ENCODE data around the gene ARRB1.

The ARRB1 gene

GRCh38 chr11:75301601-75302345 lies 49.7 kb downstream of the ARRB1 start:
- DNase-seq (ENCODE audit: low read depth in 2 of 2): no peak

GRCh38 chr11:75301131-75301530 lies 50.3 kb downstream of the ARRB1 start:
- DNase-seq (ENCODE audit: low read depth in 2 of 2): no peak

GRCh38 chr11:75298976-75299260 lies 52.5 kb downstream of the ARRB1 start:
- no peak for DNase-seq (ENCODE audit: low read depth in 2 of 2)

GRCh38 chr11:75298191-75298975 lies 53.1 kb downstream of the ARRB1 start:
- DNase-seq (ENCODE audit: low read depth in 2 of 2): no peak

DNA sequence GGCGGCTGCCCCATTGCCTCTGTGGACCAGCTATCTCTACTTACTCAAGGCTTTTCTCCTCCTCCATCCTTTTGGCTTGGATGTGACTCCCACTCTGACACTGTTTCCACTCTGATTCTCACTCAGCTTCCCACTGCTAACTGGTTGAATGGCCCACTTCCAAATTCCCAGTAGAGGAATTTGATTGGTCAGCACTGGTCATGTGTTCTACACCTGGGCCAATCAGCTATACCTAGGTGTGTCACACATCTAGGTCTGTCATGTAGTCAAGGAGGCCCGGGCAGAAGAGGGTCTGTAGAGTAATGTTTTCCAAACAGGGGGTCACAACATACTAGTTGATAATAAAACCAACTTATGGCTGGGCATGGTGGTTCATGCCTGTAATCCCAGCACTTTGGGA lies 57.6 kb downstream of the ARRB1 start:
- DNase-seq (ENCODE audit: low read depth in 2 of 2): no peak

DNA sequence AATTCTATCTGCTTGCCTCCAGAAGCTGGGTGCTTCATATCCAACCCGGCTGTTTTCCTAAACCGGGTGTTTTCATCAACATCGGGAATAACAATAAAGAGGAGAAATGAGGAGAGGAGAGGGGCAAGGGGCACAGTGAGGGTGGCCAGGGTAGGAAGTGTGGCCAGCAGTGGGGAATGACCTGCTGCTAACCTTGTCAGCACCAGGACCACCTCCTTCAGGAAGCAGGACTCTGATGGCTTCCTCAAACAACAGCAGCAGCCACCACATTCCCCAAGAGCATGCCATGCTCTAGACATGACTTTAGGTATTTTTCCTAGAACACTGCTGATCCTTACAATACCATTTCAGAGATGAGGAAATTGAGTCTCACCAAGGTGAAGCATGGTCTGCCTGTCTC lies 58.5 kb downstream of the ARRB1 start:
- no peak for DNase-seq (ENCODE audit: low read depth in 2 of 2)

DNA sequence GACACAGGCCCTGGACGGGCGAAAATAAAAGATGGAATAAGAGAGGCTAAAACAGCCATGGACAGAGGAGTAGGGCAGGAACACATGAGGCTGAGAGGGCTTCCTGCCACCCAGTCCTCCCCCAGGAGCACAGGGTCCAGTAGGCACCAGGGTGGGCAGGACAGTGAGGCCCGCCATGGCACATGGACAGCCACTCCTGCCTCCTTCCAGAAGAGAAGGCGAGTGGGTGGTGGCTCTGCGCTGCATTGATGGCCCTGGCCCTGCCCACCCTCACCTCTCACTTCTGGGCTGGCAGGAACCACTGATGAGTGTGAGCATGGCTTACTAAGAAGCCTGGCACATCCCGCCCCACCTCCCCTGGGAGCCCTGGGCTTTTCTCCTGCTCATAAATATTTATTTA lies 59.7 kb downstream of the ARRB1 start:
- DNase-seq (ENCODE audit: low read depth in 2 of 2): no peak

GRCh38 chr11:75289919-75290318 lies 61.5 kb downstream of the ARRB1 start:
- DNase-seq (ENCODE audit: low read depth in 2 of 2): no peak

DNA sequence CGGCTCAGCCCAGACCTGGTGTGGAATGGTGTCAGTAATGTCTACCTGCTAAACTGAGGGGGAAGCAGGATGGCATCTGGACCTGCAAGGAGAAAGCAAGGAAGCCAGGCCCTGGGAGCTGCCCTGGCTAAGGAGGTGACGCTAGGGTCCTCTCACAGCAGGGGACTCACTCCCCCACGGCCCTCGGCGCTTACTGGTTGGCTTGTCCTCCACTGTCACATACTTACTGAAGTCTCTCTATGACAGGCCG lies 62.0 kb downstream of the ARRB1 start:
- no peak for DNase-seq (ENCODE audit: low read depth in 2 of 2)

GRCh38 chr11:75287579-75287978 lies 63.9 kb downstream of the ARRB1 start:
- no peak for DNase-seq (ENCODE audit: low read depth in 2 of 2)

DNA sequence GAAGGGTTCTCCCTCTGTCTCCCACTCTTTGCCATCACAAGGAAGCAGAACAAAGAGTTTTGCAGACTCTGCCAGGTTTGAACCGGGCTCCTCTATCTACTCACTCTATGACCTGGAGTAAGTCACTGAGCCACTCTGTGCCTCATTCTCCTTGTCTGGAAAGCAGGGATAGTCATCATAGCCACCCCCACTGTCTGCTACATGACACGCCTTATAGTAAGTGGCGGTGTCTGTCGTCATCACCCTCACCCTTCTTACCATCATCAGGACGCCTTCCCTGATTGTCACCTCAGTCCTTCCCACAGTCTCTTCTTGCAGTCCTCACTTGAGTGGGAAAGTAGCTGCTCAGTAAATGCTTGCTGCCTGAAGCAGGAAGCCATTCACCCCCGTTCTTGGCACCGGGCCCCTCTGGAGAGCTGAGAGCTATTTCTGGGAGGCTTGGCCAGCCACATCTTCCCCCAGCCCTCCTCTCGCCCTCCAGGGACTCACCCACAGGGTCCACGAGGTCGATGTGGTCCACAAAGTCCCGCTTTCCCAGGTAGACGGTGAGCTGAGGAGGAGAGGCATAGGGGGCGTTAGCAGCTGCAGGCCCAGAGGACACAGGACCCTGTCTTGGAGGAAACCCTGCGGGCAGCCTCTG lies 64.5 kb downstream of the ARRB1 start:
- no peak for DNase-seq (ENCODE audit: low read depth in 2 of 2)

GRCh38 chr11:75285776-75286360 lies 65.6 kb downstream of the ARRB1 start:
- DNase-seq (ENCODE audit: low read depth in 2 of 2): no peak

DNA sequence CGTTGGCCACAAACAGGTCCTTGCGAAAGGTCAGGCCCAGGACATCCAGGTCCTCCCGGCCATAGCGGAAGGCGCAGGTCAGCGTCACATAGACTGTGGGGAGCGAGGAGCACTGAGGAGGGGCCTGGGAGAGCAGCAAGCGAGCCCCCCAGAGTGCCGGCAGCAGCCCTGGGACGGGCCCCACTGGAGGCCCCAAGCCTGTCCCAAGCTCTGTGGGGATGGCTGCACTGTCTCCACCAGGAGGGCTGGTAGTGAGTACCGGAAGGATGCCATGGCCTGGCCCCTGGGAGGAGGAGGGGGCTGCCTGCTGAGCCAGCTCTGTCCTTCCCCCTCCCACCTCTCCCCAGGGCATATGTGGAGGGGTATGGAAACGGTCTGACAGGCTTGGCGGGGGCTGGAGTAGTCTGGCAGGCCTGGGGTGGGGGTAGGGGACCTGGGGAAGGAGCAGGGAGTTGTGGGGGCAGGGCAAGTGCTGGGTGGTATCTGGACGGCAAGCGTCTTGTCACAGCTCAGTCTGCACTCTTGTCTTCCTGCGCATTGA lies 68.0 kb downstream of the ARRB1 start:
- no peak for DNase-seq (ENCODE audit: low read depth in 2 of 2)

DNA sequence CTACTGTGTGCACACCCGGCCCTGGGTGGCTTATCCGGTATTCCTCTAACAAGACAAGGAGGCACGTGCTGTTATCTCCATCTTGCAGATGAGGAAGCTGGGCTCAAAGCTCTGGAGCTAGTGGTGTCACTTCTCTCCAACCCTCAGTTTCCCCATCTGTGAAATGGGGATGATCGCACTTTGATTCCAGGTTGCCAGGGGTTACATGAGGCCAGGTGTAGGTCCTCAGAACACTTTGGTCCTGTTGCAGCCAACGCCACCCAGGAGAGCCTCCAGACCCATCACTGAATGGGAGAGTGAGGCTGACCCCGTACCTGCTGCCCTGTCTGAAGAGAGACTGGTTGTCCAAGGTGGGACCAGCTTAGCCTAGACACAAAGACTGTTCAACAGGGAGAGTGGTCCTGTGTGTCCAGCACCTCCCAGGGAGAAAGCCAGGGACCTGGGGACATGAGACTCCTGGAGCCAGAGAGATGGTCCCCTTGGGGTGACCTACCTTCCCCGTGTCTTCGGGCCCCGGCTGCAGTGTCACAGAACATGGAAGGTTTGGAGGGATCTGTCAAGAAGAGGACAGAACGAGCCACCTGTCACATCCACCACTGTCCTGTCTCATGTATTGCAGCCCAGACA lies 69.9 kb downstream of the ARRB1 start:
- no peak for DNase-seq (ENCODE audit: low read depth in 2 of 2)

DNA sequence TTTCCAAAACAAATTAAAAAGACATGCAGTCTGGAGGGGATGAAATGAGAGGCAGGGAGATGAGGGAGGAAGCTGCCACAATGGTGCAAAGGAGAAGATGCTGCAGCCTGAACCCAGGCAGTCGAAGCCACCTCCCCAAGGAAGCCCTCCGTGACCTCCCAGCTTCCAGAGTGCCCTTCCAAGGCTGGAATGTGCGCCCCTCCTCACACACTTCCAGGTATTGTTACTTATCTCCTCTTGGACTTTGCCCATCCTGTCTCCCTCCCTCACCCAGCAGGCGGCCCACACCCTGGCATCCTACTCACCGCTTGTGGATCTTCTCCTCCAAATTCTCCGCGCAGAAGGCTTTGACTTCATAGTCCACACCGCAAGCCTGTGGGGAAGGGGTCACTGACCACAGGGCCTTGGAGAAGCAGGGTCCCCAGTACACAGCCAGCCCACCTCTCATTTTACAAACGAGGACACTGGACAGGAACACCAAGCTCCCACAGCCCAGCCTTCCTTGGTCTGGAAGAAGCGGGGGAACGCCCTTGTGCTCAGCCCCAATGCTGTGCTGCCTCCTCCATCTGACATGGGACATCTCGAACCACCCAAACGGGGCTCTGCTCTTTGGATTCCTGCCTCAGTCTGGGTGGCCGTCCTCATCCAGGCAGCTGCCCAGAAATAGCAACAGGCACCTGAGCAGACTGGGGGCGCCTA lies 70.5 kb downstream of the ARRB1 start:
- DNase-seq (ENCODE audit: low read depth in 2 of 2): no peak

DNA sequence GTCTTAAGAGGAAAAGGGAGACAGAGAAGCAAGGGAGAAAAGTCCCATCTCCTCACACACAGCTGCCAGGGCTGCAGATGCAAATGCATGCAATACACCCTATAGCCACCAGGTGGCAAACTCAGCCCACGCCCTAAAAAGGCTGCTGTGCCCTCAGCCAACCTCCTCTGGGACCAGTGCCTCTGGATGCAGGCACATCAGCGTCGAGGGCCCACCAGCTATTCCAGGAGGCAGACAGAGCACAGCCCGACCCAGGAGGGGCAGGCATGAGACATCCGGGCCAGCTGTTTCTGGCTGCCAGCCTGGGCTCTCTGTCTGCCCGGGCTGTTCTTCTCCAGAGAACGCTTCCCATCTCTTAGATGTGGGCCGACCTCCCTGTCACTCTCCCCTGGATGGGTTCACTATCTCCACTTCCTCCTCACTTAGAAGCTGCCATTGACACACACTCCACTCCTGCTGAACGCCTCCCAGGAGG lies 71.2 kb downstream of the ARRB1 start:
- DNase-seq (ENCODE audit: low read depth in 2 of 2): peak; percentile 48 to 69

DNA sequence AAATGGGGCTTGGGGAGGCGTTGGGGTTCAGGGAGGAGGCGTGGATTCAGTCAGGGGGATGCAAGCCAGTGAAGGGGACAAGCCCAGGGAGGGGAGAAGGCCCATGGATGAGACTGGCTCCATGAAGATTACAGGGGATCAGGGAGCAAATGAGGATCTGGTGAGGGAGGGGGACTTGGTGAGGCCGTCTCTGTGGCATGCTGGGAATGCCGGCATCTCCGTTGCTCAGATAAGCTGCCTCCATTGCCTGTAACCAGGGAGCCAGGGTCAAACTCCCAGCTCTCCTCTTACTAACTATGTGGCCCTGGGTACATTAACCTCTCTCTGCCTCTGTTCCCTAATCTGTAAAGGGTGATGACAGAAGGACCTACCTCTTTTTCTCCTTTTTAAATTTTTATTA lies 72.2 kb downstream of the ARRB1 start:
- DNase-seq (ENCODE audit: low read depth in 2 of 2): no peak

GRCh38 chr11:75277991-75278790 lies 73.3 kb downstream of the ARRB1 start:
- DNase-seq (ENCODE audit: low read depth in 2 of 2): no peak

DNA sequence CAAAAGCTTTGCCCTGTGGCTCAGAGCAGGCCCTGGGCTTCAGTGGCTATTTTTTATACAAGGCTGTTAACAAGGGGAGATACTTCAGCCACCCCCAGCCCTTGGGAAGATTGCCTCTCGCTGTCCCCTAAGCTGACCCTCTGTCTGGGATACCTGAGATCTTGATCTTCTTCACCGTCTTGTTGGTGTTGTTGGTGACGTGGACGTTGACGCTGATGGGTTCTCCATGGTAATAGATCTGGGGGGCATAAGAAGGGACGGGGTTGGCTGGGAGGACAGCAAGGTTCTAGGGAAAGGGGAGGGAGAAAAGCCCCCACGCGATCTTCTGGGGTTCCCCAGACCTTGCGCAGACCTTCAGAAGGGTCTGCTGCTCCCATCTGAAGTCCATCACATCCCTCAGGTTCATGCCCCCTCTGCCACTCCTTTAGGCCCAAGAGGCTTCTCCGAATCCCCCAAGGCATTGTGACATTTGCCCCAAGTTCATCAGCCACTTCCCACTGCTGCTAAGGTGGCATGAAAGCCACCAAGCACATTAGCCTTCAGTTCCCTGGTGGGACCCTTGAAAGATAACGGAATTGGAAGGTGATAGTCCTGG lies 74.2 kb downstream of the ARRB1 start:
- no peak for DNase-seq (ENCODE audit: low read depth in 2 of 2)

- DNase-seq (ENCODE audit: low read depth in 2 of 2): no peak
These were observed 74.8 kb downstream of the ARRB1 start for GRCh38 chr11:75276686-75277085.

Data from stimulated activated CD4-positive, alpha-beta T cell treated with anti-CD3 and anti-CD28 coated beads, Interleukin-1b, Interleukin-23, amount 100 ng/mL, for 1 hour (primary cell).